Esophagus (tissue), 2 donors: ENCODE measurements around the gene CLDN6. TPM values are rescaled to one million over a fixed set of nuclear protein-coding genes. Genes with fewer than 3 reads are reported as not detected.

ENCODE experiments used
- H3K27ac ChIP-seq, 2 donors: one replicate each; pipeline ENCODE4 v1.5.1; 2013; ENCODE audit warnings: low read depth in 2 of 2, mild to moderate bottlenecking in 2 of 2, inconsistent platforms in 1 of 2, low read length in 1 of 2, moderate library complexity in 1 of 2
- H3K27me3 ChIP-seq, 2 donors: one replicate each; pipeline ENCODE4 v1.6.1; 2013; ENCODE audit warnings: low read length in 2 of 2, control low read depth in 1 of 2, mild to moderate bottlenecking in 1 of 2; ENCODE audit not compliant: insufficient read depth in 2 of 2, control insufficient read depth in 1 of 2
- H3K36me3 ChIP-seq, 2 donors: one replicate each; pipeline ENCODE4 v1.6.1; 2013; ENCODE audit warnings: low read length in 1 of 2; ENCODE audit not compliant: control insufficient read depth in 2 of 2, insufficient read depth in 2 of 2
- H3K4me1 ChIP-seq, 2 donors: one replicate each; pipeline ENCODE4 v1.6.1; 2013; ENCODE audit warnings: low read length in 1 of 2; ENCODE audit not compliant: control insufficient read depth in 2 of 2, insufficient read depth in 2 of 2
- H3K4me3 ChIP-seq, 2 donors: one replicate each; pipeline ENCODE4 v1.5.1; 2013; ENCODE audit warnings: low read length in 2 of 2, mild to moderate bottlenecking in 2 of 2, low read depth in 1 of 2, moderate library complexity in 1 of 2
- H3K9me3 ChIP-seq, 2 donors: one replicate each; pipeline ENCODE4 v1.6.1; 2013; ENCODE audit warnings: mild to moderate bottlenecking in 2 of 2, low read depth in 1 of 2, low read length in 1 of 2, moderate library complexity in 1 of 2; ENCODE audit not compliant: control insufficient read depth in 2 of 2, insufficient read depth in 1 of 2
- WGBS, 2 donors: extraction: QIAGEN DNeasy Blood & Tissue Kit; methylation state at CpG; one replicate each; pipeline ENCODE4 v1.1.7; 2013; 5-methylcytosine and 5-hydroxymethylcytosine counted together
- polyA plus RNA-seq, 2 donors: library from polyadenylated mRNA; stranded (reverse); fragments of 200-250 nt; gene quantifications; one replicate each; pipeline ENCODE4 v1.2.3, GENCODE V29; 2013
- donor health status: healthy with polysubstance abuse.
- donor health status: Bipolar disorder and iron deficiency.

Gene CLDN6
- polyA plus RNA-seq, 2 donors: 0.06 TPM; not detected in 1

DNA sequence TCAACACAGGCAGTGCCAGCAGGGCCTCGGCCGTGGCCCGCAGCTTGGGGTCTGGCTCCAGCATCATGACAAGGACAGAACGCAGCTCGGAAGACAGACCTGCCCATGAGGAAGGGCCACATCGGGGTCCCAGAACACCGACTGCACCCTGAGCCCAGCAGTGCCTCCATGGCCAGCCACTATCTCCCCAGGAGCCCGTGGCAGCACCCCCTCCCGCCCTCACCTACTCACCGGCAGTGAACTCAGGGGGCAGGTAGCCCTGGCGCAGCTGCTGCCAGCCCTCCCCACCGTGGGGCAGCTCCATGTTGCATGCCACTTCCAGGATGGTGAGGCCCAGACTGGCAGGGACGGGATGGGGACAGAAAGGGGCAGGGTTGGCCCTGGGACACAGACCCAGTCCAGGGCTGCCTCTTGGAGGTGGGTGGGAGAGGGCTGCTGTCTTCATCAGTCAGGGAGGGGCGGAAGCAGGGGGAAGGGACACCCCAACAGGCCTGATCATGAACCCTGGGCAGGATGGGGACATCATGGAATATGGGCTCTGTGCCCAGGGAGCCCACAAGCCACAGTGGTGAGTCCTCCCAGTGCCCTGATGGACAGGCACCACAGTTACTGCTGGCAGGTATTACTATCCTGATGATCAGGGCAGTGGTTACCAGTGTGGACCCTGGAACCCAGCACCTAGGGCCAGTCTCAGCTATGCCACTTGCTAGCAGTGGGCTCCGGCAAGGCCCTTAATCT lies 43.5 kb downstream of the CLDN6 start:
- 86 to 89% methylated on average over 15 of the region's 15 CpGs for WGBS, 2 donors
- H3K4me1 ChIP-seq: peaks cover 3 to 10% of the 10 kb centered on the region in 2 donors
- H3K27me3 ChIP-seq: no peaks in the 10 kb centered on the region
- no peaks in the 10 kb centered on the region for H3K9me3 ChIP-seq
- H3K27ac ChIP-seq: no peak overlapping the region
- no peak overlapping the region for H3K4me3 ChIP-seq
- H3K36me3 ChIP-seq: peaks cover 0 to 4% of the 10 kb centered on the region in 2 donors

DNA sequence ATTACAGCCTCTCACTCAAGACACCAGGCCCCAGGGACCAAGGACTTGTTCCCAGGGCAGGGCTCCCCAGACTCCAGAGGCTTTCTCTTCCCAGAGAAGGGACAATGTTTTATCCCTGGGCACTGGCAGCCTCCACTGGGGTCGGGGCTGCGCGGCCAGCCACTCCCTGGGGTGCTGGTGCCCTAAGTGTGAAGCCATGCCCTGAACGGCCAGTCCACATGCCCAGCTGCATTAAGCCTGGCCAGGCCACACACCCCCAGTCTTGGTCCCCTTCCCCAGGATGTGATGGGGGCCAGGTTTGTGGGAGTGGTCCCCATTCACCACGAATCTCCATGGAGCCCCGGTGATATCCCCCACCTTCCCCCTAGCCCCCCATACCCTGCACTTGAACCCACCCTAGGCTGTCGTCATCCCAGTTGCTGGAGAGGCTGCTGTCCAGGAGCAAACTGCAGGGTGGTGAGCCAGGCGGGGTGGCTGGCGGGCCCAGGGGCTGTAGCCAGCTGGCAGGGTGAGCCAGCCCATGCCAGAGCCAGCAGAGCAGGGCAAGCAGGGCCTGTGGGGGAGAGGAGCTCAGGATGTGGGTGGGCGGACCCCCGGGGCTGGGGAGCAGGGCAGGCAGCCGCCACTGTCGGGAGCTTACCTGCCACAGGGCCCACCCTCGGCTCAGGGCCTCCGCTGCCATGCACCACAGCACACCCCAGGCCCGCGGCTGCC lies 44.2 kb downstream of the CLDN6 start:
- peaks cover 4 to 9% of the 10 kb centered on the region in 2 donors for H3K4me1 ChIP-seq
- peaks cover 0 to 4% of the 10 kb centered on the region in 2 donors for H3K36me3 ChIP-seq
- H3K27ac ChIP-seq: no peak overlapping the region
- no peak overlapping the region for H3K4me3 ChIP-seq
- H3K9me3 ChIP-seq: no peaks in the 10 kb centered on the region
- 75 to 80% methylated on average over 17 of the region's 17 CpGs for WGBS, 2 donors
- no peaks in the 10 kb centered on the region for H3K27me3 ChIP-seq

DNA sequence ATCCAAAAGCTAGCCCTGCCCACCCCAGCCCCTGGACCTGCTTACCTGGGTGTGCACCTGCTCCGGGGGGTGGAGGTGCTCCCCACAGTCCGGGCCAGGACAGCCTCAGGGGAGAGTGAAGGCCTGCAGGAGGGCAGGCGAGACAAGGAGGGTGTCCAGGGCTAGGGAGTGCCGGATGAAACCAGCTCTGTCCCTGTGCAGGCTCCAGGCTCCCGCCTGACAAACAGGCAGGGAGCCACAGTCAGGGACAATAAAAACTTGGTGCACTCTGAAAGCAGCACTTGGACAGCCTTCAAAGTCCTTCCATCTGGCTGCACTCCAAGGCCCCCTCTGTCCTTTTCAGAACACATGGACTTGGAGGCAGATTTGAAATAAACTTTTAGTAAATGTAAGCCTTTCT lies 44.9 kb downstream of the CLDN6 start:
- H3K4me3 ChIP-seq: no peak overlapping the region
- peaks cover 0 to 4% of the 10 kb centered on the region in 2 donors for H3K36me3 ChIP-seq
- peaks cover 4 to 13% of the 10 kb centered on the region in 2 donors for H3K4me1 ChIP-seq
- WGBS, 2 donors: 66 to 74% methylated on average over 5 of the region's 5 CpGs
- H3K27ac ChIP-seq: no peak overlapping the region
- H3K9me3 ChIP-seq: no peaks in the 10 kb centered on the region
- no peaks in the 10 kb centered on the region for H3K27me3 ChIP-seq

DNA sequence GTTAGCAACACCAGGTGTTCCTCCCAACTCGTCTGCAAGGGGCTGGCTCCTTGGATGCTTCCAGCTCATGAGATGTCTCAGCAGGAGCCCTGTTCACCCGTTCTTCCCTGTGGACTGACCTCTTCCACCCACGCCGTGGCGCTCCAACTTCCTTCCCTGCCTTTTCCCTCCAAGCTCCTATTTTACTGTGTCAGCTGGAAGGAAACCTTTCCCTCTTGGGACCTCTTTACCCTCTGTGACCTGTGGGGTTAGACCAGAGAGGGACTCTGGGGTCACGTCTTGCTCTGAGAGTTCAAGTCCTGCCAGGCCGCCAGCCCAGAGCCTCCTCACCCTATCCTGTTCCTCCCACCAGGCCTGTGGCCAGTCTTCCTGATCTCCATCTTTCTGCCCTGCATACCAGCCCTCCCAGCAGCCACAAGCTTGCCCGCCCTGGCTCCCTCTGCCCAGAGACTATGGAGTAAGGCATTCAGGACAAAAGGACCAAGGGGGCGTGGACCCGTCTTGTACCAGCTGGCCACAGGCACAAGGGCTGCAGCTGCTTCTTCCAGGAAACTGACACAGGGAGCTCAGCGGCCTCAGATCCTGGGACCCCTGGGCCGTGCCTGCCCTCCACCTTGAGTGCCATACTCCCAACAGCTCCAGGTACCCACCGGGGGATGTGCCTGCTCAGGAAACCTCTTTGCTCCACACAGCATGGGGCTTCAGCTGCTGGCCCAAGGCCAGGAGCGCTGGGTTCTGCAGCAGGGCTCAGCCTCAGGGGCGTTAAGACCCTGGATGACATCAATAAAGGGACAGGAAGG lies 45.8 kb downstream of the CLDN6 start:
- Histone ChIP-seq H3K36me3 (peaks cover 0 to 4% of the 10 kb centered on the region in 2 donors), H3K4me3 (no peak overlapping the region), H3K27me3 (no peaks in the 10 kb centered on the region), H3K27ac (no peak overlapping the region), H3K9me3 (no peaks in the 10 kb centered on the region), H3K4me1 (peaks cover 4 to 16% of the 10 kb centered on the region in 2 donors)
- WGBS, 2 donors: 77 to 82% methylated on average over 15 of the region's 15 CpGs

DNA sequence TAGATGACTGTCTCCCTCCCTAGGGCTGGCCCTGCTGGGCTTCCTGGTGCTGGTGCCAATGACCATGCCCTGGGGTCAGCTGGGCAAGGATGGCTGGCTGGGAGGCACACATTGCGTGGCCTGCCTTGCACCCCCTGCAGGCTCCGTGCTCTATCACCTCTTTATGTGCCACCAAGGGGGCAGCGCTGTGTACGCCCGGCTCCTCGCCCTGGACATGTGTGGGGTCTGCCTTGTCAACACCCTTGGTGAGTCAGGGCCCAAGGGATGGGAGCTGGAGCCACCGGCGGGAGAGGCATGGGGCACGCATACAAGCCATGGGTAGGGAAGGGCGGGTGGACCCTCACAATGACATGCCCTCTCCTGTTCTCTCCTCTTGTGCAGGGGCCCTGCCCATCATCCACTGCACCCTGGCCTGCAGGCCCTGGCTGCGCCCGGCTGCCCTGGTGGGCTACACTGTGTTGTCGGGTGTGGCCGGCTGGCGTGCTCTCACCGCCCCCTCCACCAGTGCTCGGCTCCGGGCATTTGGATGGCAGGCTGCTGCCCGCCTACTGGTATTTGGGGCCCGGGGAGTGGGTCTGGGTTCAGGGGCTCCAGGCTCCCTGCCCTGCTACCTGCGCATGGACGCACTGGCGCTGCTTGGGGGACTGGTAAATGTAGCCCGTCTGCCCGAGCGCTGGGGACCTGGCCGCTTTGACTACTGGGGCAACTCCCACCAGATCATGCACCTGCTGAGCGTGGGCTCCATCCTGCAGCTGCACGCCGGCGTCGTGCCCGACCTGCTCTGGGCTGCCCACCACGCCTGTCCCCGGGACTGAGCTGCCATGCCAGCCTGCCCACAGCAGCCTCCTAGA lies 46.6 kb downstream of the CLDN6 start:
- peak overlapping the region in 1 of 2 donors; percentile 10 for H3K4me3 ChIP-seq
- peaks cover 4 to 16% of the 10 kb centered on the region in 2 donors for H3K4me1 ChIP-seq
- H3K9me3 ChIP-seq: no peaks in the 10 kb centered on the region
- WGBS, 2 donors: 85 to 88% methylated on average over 34 to 35 of the region's 35 CpGs
- peaks cover 0 to 4% of the 10 kb centered on the region in 2 donors for H3K36me3 ChIP-seq
- no peaks in the 10 kb centered on the region for H3K27me3 ChIP-seq
- H3K27ac ChIP-seq: no peak overlapping the region

DNA sequence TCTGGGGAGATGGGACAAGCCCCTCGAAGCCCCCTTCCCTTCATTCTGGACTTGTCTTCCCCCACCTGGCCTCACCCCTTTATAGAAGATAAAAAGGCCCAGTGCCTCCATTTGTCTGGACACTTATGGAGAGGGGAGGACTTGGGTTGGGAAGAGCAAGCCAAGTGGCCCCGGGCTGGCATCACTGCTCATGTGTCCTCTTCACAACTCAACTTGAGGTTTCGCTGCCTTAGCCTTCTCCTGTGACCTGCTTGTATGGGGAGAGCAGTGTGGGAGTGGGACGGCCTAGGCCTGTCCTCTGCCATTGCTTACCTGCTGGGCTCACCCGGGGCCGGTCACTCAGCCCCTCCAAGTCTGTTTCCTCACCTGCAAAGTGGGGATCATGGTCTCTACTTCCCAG lies 47.4 kb downstream of the CLDN6 start:
- Histone ChIP-seq H3K4me3 (peak overlapping the region; percentile 62), H3K36me3 (peaks cover 0 to 2% of the 10 kb centered on the region in 2 donors), H3K27me3 (no peaks in the 10 kb centered on the region), H3K27ac (no peak overlapping the region), H3K4me1 (peaks cover 4 to 16% of the 10 kb centered on the region in 2 donors), H3K9me3 (no peaks in the 10 kb centered on the region)
- 77 to 88% methylated on average over 6 of the region's 6 CpGs for WGBS, 2 donors

DNA sequence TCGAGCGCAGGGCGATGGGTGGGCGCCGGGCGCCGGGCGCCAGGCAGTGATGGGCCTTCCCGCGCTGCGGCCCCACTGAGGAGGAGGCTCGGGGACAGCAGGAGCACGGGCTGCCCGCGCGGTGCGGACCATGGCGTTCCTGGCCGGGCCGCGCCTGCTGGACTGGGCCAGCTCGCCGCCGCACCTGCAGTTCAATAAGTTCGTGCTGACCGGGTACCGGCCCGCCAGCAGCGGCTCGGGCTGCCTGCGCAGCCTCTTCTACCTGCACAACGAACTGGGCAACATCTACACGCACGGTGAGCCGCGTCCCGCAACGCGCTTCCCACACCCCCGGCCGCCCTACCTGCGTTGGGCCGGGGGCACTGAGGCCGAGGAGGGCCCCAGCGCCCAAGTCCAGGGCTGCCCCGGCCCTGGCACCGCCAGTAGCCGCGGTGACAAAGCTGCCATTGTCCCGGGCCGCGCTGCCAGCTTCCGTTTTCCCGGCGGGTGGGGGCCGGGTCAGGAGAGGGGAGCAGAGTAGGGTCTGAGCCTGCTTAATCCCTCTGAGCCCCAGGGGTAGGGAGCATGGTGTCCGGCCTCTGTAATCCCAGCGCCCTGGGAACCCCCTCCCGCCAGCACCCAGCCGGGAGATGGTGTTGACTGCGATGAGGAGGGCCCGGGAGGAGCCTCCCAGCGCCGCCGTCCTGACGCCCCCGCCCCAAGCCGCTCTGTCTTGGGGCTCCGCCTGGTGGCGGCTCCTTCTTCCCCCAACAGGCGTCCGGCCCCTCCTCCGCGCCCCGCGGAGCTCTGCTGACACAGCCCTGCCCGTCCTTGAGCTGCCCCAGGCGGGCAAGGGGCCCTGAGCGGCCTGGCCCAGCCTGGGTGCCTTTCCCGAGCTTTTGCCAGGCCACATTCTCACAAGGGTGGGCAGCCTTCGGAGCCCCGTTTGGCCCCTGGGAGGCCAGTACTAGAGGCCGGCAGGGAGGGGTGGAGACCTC lies 48.1 kb downstream of the CLDN6 start:
- H3K27ac ChIP-seq: peak overlapping the region in 1 of 2 donors; percentile 36
- 2% methylated on average over 72 to 83 of the region's 83 CpGs for WGBS, 2 donors
- peak overlapping the region; percentile 62 for H3K4me3 ChIP-seq
- peaks cover 0 to 4% of the 10 kb centered on the region in 2 donors for H3K27me3 ChIP-seq
- no peaks in the 10 kb centered on the region for H3K9me3 ChIP-seq
- peaks cover 5 to 16% of the 10 kb centered on the region in 2 donors for H3K4me1 ChIP-seq
- H3K36me3 ChIP-seq: peaks cover 0 to 2% of the 10 kb centered on the region in 2 donors
